Right renal cortex interstitium (tissue), 3 donors: ENCODE data around the gene TMEM138. TPM values are rescaled to one million over a fixed set of nuclear protein-coding genes. Genes with fewer than 3 reads are reported as not detected.

Source experiments
- DNase-seq, 3 donors: peaks; one replicate each; pipeline ENCODE4 v3.0.0-alpha.2; 2013; ENCODE audit warnings: low read depth in 3 of 3, low spot score in 2 of 3
- polyA plus RNA-seq, 3 donors: library from polyadenylated mRNA; unstranded; fragments of 120-200 nt; gene quantifications; one replicate each; pipeline ENCODE4 v1.2.1, GENCODE V29; 2013; ENCODE audit not compliant: insufficient read length in 3 of 3

The TMEM138 gene
- polyA plus RNA-seq, 3 donors = 45.7 to 48.3 (median 46.2) TPM

DNA sequence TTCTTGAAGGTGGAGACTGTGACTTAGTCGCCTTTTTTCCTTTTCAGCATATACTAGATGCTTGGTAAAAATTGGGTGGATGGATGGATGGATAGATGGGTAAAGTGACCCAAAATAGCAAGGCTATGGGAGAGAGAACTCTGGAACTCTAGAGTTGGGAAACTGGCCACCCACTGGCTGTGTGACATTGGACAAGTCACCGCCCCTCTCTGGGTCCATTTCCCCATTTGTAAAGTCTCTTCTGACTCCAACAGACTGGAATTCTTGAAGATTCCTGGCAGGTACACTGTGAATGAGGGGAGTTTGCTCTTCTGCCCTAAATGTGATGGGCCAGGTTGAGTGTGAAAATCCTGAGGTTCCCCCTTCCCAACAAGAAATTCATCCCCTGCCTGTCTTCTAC is 21.2 kb upstream of the TMEM138 start:
- DNase-seq = no peak

DNA sequence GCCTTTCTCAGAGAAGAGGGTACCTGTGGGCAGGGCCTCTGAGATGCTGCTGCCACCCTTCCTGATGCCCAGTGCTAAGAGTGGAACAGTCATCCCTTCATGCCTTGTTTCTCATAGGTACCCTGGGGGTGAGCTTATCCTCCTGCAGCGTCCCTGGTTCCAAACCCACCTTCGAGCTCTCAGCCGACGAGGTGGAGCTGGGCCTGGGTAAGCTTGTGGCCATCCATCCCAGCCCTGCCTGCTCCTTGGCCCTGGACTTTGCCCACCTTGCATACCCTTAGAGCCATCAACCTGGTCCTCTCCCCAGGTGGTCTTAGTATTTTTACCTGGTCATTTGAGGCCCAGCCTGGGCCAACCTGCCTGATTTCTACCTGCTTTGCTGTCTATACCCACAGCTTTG is 20.5 kb upstream of the TMEM138 start:
- DNase-seq = no peak

DNA sequence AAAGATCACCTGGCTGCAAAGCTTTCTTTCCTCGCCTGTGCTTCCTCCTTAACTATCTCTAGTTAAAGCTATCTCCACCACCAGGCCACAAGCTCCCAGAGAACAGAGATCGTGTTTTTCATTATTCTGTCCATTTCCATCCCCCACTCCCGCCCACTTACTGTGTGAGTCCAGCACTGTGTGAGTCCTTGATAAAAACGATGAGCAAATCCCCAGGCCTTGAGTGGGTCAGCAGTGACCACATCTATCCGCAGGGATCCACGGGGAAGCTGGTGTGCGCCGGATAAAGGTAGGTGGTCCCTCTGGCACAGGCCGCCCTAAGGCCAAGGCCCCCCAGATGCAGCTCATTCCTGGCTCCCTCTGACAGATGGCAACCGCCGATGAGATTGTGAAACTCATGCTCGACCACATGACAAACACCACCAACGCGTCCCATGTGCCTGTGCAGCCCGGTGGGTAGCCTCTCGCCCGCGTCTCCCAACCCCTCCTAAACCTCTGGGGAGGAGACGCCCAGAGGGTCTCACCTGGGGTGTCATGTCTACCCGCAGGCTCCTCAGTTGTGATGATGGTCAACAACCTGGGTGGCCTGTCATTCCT is 19.9 kb upstream of the TMEM138 start:
- DNase-seq = no peak

DNA sequence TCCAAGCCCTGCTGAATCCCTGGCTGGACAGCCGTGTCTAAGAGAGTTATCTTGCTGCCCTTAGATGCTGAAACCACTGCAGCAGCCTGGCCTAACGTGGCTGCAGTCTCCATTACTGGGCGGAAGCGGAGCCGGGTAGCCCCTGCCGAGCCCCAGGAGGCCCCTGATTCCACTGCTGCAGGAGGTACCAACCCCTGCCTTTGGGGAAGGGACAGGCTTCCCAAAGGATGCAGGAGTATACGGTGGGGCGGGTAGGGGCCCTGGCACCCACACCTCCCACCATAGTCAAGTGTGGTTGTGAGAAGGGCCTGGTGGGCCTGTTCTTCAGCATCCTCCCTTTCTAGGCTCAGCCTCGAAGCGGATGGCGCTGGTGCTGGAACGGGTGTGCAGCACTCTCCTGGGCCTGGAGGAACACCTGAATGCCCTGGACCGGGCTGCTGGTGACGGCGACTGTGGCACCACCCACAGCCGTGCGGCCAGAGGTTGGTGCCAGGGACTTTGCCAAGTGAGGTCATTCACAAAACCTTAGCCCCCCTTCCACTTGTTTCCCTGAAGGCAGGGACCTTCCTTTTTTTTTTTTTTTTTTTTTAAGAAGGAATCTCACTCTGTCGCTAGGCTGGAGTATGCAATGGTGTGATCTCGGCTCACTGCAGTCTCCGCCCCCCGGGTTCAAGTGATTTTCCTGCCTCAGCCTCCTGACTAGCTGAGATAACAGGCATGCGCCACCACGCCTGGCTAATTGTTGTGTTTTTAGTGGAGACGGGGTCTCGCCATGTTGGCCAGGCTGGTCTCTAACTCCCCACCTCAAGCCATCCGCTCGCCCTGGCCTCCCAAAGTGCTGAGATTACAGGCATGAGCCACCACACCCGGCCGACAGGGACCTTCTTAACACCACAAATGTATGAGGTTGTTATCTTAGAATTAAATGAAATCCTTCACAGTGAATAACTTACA is 18.1 kb upstream of the TMEM138 start:
- no peak for DNase-seq

DNA sequence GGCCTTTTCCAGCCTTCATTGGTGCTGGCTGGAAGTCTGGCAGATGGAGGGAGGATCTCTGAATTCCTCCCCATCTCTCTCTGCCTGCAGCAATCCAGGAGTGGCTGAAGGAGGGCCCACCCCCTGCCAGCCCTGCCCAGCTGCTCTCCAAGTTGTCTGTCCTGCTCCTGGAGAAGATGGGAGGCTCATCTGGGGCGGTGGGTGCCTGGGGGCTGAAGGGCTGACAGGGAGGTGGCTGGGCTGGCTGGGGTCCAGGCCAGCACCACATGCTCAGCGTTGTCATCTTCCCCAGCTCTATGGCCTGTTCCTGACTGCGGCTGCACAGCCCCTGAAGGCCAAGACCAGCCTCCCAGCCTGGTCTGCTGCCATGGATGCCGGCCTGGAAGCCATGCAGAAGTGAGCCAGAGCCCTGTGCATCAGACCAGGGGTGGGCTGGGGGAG is 17.0 kb upstream of the TMEM138 start:
- no peak for DNase-seq

DNA sequence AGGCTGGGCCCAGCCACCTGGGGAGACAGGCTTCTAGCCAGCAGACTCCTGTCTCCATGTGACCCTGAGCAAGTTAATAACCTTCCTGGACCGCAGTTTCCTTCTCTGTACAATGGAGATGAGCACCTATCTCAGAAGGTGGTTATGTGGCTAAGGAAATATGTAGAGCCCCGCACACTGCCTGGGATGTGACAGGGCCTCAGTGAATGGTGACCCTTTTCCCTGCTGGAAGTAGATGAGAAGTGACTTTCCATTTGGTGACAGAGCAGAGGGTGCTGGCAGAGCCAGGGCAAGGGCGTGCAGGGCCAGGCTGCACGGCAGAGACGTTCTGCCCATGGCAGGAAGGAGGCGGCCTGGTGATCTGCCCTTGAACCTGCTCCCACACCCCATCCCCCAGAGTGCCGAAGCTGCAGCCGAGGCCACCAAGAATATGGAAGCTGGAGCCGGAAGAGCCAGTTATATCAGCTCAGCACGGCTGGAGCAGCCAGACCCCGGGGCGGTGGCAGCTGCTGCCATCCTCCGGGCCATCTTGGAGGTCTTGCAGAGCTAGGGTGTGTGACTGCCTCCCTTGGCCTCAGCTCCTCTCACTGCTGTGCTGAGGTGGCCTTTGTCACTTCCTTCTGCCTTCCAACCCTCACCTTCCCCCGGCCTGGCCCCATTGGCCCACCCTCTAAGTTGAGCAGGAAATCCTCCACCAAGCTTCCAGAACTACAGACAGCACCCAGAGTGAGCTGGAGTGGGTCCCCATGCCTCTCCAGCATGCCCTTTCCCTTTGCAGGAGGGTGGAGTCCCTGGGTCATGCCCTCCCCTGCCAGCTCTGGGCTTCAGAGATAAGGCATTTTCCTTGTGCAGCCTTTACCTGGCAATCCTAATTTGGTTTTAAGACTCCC is 16.0 kb upstream of the TMEM138 start:
- no peak for DNase-seq

DNA sequence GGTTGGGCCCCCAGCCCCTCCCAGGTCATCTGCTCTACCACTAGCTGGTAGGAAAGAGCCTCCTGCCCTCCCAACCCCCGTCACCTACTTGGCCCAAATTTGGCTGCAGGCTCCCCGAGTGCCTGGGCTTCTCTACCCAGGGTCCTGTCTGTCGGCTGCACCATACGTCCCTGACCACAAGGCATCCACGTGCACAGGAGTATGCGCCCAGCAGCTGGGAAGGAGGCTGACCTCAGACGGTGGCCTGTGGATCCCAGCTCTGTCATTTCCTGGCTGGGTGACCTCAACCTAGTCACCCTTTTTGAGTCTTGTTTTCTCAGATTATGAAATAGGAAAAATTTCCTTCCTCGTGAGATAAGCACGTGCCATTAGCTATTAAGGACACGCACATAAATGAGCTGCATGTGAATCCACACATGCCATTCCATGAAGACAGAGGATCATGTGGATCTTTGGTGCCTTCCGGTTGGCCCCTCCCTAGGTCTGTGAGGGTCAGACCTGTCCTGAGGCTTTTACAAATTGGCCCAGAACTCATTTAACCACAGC is 14.2 kb upstream of the TMEM138 start:
- DNase-seq = no peak

DNA sequence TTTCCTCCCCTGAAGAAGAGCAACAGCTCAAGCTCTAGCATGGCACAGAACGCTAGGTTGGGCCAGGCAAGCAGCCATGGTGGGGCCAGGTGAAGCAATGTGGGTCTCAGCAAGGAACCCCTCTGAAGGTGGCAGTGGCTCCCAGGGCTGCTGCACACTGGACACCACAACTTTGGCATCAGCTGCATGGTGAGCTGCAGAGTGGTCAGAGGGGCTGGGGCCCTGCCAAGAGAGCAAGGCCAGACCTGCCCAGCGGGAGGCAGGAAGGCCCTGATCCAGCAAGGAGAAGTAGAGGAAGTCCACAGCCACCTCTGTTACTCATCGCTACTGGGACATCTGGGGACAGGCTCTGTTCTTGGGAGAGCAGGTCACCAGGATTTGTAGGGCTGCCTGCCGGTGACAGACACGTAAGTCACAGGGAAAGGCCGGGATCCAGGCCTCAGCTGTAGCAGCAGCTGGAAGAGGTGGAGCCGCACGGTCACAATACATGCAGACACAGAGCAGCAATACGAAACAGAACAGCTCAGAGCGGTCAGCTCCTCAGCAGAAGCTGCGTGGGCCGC is 12.9 kb upstream of the TMEM138 start:
- no peak for DNase-seq

DNA sequence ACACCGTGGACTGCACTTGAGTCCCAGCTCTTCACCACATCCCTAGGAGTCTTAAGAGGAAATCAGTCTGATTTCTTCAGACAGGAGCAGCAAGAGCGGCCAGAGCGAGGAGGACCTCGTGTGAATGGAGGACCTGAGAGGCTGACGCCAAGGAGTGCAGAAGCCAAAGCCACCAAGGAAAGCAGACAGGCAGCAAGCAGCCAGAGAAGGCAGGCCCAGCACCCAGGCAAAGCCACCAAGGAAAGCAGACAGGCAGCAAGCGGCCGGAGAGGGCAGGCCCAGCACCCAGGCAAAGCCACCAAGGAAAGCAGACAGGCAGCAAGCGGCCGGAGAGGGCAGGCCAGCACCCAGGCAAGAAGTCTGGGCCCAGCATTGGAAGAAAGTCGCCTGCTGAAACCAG is 12.3 kb upstream of the TMEM138 start:
- DNase-seq = no peak

DNA sequence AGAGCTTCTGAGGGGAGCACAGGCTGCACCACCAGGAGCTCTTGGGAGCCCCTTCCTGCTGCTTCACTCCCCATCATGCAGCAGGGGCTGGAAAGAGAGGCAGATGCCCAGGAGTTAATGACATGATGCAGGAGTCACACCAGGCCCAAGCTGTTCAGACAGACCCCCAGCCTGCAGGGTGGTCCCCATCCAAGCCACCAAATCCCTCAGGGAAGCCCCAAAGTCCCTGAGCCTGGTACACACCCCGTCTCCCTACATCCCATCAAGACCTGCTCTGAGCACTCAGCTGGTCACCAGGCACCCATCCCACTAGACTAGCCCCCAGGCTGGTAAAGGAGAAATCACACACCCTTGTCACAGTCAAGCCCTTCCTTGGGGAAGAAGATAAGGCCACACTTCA is 11.8 kb upstream of the TMEM138 start:
- DNase-seq = no peak

DNA sequence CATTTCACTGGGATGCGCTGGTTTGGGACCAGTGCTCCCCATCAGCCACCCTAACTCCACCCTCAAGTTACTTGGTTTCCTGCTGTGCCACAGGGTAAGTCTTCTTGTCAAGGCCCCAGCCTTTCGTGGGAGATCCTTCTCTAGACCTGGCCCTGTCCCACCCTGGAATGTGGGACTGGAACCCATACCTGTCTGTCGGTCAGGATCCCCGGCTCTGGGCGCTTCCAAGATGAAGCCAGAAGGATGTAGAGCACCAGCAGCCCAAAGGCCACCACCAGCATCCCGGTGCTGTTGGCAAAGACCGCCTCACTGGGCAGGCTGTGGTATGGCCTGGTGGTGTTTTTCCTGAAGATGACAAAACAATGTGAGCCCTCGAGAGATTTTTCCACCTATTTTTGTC is 11.4 kb upstream of the TMEM138 start:
- no peak for DNase-seq

DNA sequence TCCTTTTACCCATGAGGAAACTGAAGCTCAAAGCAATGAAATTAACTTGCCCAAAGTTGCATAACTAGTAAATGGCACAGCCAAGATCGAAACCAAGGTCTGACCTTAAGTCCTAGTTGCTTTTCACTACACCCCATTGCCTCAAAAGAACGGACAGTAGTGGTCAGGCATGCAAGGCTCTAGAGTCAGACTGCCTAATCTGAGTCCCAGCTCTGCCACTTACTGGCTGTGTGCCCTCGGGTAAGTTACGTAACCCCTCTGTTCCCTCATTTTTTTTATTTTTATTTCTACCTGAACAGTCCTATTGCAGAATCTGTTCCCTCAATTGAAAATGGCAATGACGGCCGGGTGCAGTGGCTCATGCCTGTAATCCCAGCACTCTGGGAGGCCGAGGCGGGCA is 10.1 kb upstream of the TMEM138 start:
- no peak for DNase-seq

DNA sequence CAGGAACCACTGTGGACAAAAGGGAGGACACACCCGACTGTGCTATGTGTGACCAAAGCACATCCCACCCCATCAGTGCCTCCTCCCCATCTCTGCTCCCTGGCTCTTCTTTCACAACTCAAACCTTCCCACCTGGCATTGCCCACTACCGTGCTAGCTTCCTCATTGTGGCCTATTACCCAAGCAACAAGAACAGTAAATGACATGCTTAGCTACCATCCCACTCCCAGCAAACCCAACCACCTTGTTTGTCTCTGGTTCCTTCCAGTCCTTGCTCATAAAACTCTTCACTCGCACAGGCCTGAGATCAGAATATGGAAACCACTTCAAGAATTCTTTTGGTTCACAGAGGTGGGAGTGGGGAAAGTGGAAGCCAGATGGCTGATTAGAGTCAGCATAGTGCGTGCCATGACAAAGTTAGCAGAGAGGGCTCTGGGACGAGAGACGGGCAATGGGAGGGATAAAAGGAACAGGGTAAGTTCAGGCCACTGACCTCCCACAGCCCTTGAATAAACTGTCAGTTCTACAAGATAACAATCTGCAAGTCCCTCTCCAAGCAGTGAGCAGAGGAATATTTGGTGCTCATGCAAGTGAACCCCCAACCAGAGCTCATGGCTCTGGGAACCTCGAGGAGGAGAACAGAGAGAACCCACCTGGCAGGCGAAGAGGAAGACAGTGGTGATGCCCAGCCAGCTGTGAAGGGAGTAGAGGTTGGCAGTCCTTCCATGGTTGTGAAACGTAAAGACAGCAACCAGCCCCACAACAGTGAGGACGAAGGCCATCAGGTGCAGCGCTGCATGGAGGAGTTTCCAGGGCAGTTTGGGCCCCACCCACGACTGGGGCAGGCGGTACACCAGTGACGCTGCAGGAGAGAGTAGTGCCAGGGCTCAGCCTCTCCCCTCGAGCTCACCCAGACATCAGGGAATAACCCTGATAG is 8.8 kb upstream of the TMEM138 start:
- no peak for DNase-seq

DNA sequence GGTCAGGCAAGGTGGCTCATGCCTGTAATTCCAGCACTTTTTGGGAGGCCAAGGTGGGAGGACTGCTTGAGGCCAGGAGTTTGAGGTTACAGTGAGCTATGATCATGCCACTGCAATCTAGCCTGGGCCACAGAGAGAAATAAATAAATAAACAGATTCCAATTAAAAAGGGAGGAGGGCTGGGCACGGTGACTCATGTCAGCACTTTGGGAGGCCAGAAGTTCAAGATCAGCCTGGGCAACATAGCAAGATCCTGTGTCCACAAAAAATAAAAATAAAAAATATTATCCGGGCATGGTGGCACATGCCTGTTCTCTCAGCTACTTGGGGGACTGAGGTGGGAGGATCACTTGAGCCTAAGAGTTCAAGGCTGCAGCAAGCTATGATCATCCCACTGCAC is 8.0 kb upstream of the TMEM138 start:
- DNase-seq = no peak

DNA sequence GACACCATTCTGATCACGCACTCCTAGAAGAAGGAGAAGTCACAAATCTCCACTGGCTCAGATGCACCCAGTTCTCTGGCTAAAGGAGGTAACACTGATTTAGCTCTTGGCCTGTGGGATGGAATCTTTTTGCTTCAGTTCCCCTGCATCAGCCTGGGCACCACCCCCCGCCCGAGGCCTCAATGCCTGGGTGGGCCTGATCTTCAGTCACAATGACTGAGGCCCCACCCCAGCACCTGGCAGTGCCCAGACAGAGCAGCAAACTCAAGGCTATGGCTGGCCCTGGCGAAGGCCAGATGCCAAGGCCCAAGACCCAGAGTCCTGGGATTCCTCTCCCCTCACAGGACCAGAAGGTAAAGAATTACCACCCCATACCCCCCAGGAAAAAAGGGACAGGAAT is 5.5 kb upstream of the TMEM138 start:
- DNase-seq = no peak

DNA sequence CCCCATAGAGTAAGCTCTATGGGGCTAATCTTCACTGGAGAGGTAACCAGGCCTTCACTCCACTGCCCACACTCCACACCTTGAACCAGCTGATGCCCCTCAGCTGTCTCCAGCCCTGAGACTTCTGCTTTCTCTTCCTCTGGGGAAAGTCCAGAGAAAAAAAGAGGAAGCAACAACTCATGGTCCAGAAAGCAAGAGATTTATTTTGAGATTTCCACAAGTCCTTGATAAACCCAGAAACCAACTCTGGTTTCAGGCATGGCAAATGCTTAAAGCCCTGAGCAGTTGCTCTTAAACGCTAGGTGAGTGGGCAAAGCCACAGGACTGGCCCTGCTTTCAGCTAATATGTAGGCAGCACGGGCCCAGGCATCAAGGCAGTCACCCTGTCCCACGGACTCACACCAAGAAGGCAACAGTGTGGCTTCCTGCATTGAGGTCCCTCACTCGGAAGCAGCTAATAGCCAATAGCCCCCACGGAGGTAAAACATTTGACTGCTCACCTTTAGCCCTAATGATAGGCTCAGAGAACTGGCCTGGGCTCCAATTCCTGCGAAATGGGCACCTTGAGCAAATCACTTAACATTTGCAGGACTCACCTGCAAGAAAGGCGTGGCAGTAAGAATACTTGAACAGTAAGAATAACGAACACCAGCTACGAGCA is 4.8 kb upstream of the TMEM138 start:
- DNase-seq = no peak

DNA sequence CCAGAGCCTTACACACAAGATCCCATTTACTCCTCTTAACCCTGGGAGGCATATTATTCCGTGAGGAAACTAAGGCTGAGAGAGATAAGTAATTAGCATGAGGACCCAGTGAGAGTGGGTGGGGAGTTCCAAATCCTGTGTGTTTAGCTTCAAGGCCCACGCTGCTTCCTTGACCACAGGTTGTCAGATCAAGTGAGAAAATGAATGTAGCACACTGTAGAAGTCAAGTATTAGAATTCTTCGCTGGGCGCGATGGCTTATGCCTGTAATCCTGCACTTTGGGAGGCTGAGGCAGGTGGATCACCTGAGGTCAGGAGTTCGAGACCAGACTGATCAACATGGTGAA is 4.3 kb upstream of the TMEM138 start:
- no peak for DNase-seq

DNA sequence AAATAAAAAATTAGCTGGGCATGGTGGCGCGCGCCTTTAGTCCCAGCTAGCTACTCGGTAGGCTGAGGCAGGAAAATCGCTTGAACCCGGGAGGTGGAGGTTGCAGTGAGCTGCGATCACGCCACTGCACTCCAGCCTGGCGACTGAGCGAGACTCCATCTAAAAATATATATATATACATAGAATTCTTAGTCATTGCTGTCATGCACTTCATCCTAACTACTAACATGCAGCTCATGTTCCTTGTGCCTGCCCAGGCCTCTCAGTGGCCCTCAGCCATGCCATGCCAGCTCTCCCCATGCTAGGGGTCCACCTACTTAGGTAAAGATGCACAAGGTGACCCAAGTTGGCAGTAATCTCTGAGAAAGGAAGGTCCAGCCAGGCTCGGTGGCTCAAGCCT is 3.6 kb upstream of the TMEM138 start:
- DNase-seq = no peak

DNA sequence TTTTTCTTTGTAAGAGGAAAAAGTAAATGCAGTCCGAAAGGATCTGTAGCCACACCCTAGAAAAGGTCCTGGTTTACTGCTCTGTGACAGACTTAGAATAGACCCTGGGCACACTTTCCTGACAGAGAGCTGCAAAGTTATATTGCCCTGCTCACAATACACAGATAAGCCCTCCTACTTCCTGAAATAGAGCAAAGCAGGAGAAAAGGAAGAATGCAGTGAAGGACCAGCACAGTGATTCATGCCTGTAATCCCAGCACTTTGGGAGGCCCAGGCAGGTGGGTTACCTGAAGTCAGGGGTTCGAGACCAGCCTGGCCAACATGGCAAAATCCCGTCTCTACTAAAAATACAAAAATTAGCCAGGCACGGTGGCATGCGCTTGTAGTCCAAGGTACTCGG is 2.7 kb upstream of the TMEM138 start:
- DNase-seq = no peak
